Measurements from ENCODE around the gene IL17B.

The IL17B gene

DNA sequence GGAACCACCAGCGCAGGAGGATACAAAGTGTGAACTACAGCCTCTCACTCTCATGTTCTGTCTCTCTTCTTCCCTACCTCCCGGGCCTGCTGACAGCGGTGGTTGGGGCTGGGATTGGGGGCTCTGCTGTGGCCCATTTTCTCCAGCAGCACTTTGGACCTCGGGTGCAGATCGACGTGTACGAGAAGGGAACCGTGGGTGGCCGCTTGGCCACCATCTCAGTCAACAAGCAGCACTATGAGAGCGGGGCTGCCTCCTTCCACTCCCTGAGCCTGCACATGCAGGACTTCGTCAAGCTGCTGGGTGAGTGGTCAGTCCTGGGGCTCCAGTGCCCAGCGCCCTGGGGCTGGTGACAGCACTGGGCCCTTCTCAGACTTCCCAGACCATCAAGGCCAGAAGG is 16.6 kb downstream of the IL17B start:
- DNase-seq (ENCODE audit: low read depth in 2 of 2, low spot score in 1 of 2) = no peak

DNA sequence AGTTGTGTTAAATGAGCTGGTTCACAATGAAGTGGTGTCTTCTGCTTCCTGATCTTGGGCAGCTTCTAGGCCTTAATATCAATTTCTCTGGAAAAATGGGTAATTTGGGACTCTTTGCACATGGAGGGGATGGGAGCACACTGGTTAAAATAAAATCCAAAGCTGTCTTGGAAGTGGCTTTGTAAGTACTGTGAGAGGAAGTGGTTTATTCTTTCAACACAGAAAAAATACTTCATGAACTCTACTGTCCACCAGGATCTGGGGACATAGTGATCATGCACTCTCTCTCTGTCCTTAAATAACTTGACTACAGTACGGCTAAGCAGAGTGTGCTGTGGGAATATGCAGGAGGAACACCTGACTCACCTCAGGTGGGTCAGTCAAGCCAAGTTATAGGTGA is 18.8 kb downstream of the IL17B start:
- DNase-seq (ENCODE audit: low read depth in 2 of 2, low spot score in 1 of 2) = no peak

DNA sequence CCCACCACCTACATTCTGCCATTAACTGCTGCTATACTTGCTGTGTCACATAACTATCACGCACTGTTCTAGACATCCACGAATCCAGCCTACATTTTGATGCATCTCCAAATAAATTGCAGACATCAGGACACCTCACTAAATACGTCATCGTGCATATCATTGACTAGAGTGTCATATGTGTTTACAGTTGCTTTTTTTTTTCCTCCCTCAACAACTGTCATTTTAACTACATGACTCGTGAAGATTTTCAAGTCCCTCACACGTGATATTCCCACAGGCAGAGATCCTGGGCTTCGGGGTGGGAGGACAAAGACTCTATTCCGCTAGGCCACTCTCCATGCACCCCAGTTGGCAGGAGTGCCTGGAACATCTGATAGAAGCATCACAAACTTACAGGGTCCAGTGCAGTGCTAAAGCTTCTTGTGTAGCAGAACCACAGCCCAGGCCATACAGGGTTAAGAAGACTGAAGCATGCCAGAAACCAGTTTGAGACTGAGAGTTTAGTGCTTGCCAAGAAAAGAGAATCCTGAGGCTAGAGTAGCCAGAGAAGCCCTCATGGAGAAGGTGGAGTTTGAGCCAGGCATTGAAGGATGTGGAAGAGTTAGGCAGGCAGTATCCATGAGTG is 20.1 kb downstream of the IL17B start:
- no peak for DNase-seq (ENCODE audit: low read depth in 2 of 2, low spot score in 1 of 2)

DNA sequence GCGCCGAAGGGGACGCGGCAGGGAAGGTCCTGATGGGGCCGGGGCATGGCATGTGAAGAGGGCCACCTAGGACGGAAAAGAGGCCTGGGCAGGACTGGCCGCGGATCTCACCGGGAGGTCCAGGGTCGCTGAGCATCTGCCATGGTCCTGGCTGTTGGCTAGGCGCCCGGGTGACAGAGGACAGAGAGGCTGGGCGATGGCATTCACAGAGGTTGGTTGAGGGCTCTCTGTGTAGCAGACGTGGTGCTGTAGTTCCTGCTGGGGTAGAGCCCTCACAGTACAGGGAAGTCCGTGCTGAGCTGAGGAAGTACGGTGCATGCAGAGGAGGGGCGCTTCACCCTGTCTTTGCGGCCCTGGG is 20.8 kb downstream of the IL17B start:
- no peak for DNase-seq (ENCODE audit: low read depth in 2 of 2, low spot score in 1 of 2)

DNA sequence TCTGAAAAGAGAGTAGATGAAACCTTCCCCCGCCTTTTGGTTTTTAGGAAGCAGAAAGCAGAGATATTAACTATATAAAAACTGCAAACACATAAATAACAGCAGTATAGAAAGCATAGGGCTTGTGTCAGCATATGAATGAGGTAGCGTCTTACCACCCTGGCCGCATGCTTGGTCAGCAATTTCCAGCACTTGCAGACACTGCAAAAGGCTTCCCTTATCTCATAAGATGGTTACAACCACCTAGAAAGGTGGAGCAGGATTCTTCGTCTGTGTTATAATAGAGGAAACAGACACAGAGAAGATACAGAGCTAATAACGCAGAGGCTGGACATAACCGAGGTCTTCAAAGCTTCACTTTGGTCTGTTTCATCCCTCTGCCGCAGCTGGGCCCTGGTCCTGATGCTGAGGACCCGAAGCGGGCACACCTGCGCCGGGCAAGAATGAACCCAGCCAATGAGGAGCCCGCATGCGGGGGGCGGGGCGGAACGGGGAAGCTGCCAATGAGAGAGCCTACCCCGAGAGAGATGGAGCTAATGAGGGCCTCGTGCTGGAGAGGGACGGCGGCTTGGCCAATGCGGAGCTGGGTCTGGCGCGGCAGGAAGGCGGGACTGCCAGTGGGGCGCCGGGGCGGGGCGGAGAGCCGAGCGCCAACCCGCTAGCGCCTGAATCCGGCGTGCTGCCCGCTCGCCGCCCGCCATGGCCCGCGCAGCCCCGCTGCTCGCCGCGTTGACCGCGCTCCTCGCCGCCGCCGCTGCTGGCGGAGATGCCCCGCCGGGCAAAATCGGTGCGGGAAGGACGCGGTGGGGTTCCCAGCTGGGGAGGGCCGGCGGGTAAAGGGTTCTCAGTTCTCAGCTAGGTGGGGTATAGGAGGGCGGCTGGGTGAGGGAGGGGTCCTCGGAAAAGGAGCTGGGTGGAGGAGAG is 21.5 kb downstream of the IL17B start, which contains the start of gene PCYOX1L:
Gene PCYOX1L (plus strand): TSS at position 677 of the 924 bp plus-strand sequence. CDS start 23 bp downstream, at position 700.
- DNase-seq (ENCODE audit: low read depth in 2 of 2, low spot score in 1 of 2) = peak; percentile 67 to 95

DNA sequence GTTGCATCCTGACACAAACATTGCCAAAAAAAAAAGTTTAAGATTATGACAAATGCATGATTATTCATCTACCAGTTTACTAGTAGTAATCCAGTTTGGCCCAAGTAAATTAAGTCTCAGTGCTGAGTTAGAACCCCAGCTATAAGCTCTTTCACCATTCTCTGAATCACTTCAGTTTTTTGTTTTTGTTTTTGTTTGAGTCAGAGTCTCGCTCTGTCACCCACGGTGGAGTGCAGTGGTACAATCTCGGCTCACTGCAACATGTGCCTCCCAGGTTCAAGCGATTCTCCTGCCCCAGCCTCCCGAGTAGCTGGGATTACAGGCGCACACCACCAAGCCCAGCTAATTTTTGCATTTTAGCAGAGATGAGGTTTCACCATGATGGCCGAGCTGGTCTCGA is 22.7 kb downstream of the IL17B start:
- DNase-seq (ENCODE audit: low read depth in 2 of 2, low spot score in 1 of 2) = no peak

DNA sequence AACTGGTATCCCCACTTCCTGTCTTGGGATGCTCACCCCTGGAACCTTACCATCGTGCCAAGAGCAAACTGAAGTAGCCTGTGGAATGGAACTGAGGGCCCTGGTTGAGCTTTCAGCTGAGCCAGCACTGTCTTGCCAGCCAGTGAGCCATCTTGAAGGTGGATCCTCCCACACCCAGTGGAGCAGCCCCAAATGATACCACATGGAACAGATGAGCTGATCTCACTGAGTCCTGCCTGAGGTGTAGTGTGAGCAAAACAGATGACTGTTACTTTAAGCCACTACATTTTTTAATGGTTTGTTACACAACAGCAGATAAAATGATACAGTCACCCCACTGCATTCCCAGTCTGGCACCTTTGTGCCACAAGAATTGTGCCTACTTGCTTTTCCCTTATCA is 23.4 kb downstream of the IL17B start:
- no peak for DNase-seq (ENCODE audit: low read depth in 2 of 2, low spot score in 1 of 2)

DNA sequence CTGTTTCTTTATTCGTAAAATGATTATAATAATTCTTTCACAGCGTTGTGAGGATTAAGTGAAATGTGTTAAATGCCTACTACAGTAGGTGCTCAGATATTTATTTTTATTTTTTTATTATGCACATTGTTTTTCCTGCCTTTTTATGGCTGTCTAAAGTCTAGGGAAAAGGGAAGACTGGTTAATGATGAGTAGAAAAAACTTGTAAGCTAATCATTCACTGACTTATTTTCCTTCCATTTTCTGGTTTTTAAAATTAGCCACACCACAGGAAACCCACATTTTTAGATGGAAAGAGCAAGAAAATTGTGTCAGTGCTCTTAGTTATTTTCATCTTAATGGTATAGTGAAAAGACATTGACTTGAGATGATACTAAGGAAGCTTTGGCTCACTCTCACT is 25.2 kb downstream of the IL17B start:
- no peak for DNase-seq (ENCODE audit: low read depth in 2 of 2, low spot score in 1 of 2)

DNA sequence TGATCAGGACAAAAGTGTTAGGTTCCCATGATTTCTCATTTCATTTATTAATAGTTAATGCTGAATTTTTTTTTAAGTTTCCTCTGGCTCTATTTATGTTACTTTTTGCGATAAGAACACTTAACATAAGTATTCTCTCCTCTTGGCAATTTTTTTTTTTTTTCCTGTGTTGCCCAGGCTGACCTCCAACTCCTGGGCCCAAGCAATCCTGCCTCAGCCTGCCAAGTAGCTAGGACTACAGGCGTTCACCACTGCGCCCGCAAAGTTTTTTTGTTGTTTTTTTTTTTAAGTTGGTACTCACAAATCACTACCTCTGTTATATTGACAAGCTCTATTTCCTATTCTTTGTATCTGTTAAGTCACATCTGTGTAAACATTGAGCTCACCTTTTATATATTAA is 26.9 kb downstream of the IL17B start:
- no peak for DNase-seq (ENCODE audit: low read depth in 2 of 2, low spot score in 1 of 2)

DNA sequence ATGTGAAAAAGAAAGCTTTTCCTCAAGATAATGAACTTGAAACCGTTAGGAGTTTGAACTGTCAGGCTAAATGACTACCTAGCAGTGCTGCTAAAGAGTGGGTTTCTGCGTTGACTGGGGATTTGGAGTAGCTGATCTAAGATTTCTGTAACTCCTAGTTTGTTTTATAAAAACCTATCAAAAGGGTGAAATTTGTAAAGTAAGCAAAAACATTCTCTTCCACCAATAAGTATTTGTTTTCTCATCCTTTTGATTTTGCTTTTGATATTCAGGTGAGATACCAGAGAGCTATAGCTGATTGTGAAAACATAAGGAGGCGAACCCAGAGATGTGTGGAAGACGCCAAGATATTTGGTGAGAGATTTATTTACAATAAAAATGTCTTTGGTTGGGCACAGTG is 29.7 kb downstream of the IL17B start:
- DNase-seq (ENCODE audit: low read depth in 2 of 2, low spot score in 1 of 2) = no peak

DNA sequence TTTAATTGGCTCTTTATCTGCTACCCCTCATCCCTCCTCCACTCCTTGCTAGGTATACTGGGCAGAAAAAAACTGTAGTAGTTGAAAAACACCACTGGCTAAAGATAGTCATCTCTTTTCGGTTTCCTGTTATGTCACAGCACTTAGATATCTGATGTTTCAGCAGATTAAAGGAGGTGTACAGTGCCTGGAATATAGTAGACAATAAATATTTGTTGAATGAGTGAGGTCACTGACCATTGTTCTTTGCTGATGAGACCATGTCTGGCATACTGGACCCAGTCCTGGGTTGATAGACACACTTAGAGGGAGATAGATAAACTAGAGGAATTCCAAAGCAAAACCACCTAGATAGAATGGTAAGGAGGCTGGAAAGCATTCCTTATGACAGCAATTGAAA is 30.6 kb downstream of the IL17B start:
- no peak for DNase-seq (ENCODE audit: low read depth in 2 of 2, low spot score in 1 of 2)

DNA sequence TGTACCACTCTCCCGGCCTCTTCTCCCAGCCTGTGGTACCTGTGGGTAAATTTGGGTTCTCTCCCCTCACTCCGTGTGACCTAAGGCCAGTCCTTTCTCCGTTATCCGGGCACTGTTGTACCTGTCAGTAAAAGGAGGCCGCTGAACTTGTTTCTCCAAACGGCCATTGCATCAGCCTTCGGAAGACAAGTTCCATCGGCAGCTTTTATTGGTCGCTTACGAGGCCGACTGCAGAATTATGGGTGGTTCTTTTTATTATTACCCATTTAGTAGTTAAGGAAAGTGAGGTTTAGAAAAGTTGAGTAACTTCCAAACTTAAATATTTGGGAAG is 33.2 kb downstream of the IL17B start:
- DNase-seq (ENCODE audit: low read depth in 2 of 2, low spot score in 1 of 2) = no peak

DNA sequence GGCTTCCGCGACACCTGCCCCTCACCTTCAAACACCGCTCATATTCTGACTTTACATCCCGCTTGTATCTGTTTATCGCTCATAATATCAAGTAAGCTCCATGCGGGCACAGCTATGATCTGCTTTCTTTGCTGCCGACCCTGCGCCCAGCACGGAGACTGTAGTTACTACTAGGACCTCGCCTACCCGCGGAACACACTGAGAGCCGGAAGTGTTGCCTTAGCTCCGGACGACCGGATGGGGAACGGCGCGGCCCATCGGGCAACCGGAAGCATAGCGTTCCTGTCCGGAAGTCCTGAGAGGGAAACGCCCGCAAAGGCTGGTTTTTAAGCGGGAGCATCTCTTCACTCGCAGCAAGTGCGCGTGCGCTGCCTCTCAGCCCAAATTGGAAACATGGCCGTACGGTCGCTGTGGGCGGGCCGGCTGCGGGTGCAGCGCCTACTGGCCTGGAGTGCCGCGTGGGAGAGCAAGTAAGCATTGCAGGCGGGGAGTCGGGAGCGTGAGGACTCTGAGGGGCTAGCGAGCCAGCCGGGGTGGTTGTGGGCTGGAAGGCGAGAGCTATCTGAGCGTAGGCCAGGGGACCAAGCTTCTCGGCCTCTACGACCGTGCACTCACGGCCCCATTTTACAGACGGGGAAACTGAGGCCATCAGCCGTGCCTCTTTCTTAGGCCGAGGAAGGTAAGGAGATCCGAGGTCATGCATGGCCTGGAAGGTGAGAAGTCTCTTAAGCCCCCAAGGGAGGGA is 33.8 kb downstream of the IL17B start, which contains the start of gene GRPEL2:
Gene GRPEL2 (plus strand): TSS at position 353 of the 745 bp plus-strand sequence. CDS start 41 bp downstream, at position 394.
- peak; percentile 67 to 72 for DNase-seq (ENCODE audit: low read depth in 2 of 2, low spot score in 1 of 2)

DNA sequence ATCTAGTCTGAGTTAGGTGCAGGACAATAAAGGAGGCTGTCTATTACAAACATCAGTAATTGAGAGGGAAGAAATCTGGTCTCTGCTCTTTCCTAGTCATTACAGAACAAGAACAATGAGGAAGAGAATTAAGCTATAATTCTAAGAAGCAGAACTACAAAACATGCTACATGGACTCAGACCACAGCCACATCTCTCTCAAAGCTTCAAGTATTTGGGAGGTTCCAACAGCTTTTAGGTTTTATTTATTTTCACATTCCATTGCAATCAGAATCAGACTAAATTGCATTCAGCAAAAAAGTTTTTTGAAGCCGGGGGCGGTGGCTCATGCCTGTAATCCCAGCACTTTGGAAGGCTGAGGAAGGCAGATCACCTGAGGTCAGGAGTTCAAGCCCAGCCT is 34.9 kb downstream of the IL17B start:
- DNase-seq (ENCODE audit: low read depth in 2 of 2, low spot score in 1 of 2) = no peak

DNA sequence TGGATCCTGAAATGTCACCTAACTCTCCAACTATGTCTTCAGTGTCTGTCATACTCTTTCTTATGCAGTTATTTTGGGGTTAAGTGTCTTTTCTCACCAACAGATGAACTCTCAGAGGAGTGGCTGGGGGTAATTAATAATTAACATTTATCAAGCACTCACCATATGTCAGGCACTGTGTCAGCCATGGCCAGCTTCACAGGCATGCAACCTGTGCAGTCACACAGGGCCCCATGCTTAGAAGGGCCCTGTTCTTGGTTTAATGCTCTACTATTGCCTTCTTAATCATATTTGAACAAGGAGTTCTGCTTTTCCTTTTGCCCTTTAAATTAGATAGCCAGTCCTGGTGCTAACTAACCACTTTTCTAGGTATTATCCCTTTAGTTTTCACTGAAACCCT is 37.2 kb downstream of the IL17B start:
- DNase-seq (ENCODE audit: low read depth in 2 of 2, low spot score in 1 of 2) = no peak

DNA sequence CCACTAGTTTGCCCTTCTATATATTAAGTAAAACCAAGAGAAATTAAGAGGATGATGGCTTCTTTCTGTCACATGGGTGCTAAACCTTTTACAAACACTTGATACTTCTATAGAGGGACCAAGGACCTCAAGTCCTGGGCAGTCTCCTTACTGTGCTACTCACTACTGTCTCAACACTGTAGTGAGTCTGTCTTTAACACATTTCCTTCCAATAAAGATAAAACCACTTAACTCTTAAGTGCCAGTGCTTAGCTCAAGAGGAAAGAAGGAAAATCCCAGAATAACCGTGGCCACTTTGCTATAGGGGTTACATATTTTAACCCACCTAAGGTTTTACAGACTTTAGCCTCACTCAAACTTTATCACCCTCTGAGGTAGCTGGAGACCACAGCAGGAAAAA is 38.2 kb downstream of the IL17B start:
- no peak for DNase-seq (ENCODE audit: low read depth in 2 of 2, low spot score in 1 of 2)

DNA sequence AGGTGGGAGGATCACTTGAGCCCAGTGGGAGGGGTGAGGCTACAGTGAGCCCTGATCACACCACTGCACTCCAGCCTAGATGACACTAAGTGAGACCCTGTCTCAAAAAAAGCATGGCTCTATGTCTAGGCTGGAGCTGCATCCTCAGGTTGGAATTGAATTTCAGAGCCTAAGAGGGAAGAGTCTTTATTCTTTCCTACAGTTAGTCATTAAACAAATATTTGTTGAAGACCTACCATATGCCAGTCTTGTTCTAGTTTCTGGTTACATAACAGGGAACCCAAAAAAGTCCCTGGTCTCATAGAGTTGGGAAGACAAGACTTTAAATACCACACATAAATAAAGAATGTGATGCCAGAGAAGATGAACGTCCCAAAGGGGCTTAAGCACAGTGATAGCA is 40.7 kb downstream of the IL17B start:
- no peak for DNase-seq (ENCODE audit: low read depth in 2 of 2, low spot score in 1 of 2)

DNA sequence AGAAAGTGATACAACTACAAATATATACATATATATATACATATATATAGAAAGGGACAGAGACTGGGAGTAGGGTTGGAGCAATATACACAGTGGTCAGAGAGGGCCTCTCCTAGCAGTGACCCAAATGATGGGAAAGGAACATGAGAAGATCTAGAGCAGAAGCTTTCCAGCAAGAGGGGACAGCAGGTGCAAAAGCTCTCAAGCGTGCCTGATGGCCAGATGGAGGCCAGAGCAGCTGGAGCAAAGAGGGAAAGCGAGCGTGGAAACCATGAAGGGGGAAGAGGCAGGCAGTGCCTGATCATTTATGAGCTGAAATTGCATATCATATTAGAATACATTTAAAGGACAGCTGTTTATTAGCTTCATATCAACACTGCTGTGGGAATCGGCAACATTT is 41.4 kb downstream of the IL17B start:
- no peak for DNase-seq (ENCODE audit: low read depth in 2 of 2, low spot score in 1 of 2)

DNA sequence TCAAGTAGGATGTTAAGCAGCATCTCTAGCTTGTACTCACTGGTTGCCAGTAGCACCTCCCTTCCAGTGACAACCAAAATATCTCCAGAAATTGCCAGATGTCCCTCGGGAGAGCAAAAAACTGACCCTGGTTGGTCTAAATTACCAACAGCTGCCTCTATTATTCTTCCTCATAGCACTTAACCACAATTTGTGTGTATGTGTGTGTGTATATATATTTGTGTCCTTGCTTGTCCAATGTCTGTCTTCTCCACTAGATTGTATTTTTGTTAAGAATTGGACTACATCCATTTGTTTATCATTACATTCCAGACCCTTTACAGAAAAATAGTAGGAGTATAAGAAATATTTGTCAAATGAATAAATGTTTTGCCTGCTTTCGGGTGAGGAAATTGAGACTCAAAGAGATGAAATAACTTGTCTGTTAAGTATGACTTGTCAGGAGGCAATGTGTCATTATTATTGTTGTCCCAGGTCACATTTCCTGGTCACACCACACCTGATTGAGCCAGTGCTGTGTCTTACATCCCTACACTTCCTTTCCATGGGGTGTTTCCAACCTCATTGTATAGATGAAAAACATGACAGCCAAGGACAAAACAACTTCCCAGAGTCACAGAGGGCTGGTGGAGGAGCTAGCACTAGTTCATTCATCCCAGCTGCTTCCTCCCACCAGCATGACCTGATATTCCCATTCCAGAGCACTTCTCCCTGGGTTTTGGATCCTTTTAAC is 45.2 kb downstream of the IL17B start:
- no peak for DNase-seq (ENCODE audit: low read depth in 2 of 2, low spot score in 1 of 2)

DNA sequence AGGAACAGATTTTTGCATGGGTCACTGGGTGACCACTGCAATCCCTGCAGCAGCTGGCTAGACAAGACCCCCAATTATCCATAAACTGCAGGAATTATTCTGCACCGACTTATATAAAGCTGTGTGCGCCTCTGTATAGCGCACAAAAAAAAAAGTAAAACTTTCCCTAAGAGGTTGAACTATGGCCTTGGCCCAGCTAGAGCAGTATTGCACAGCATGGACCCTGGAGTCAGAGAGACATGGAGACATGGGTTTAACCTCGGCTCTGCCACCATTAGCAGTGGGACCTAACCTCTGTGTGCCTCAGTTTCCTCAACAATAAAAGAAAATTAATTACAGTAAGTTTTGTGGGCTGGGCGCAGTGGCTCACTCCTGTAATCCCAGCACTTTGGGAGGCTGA is 50.9 kb downstream of the IL17B start:
- no peak for DNase-seq (ENCODE audit: low read depth in 2 of 2, low spot score in 1 of 2)

DNA sequence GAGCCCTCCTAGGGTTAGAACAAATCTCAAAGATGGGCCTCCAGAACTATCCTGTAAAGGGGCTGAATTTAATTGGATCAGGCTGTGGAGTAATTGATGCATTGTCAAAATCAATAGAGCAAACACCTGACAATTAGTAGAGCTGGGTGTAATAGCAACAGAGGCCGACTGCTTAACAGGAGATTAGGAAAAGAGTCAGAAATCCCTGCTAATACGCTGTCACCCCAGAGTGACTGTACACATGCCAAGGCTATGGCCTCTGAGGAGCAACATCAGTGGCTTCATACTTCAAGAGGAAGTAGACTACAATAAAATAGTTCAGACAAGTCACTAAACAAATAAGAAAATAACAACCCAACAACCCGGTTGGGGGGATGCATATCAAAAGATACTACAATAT is 52.5 kb downstream of the IL17B start:
- no peak for DNase-seq (ENCODE audit: low read depth in 2 of 2, low spot score in 1 of 2)

Measured in stimulated activated CD8-positive, alpha-beta memory T cell treated with anti-CD3 and anti-CD28 coated beads, Interleukin-4, amount 100 ng/mL, for 1 hour (primary cell).